HepG2 (cell line): Measurements from ENCODE around the gene TRRAP. TPM values are rescaled to one million over a fixed set of nuclear protein-coding genes. Genes with fewer than 3 reads are reported as not detected.

Source experiments
- KDM4B ChIP-seq: sonication (generic); formaldehyde crosslinking; IDR thresholded peaks from 2 replicates; pipeline ENCODE4 v1.4.0; 2020; ENCODE audit warnings: missing genetic modification reagents
- RERE ChIP-seq: IDR thresholded peaks from 2 replicates; pipeline ENCODE4 v1.6.1; 2016; ENCODE audit warnings: low read depth, missing genetic modification reagents, missing compliant biosample characterization
- TMF1 ChIP-seq: sonication (generic); formaldehyde crosslinking; IDR thresholded peaks from 2 replicates; pipeline ENCODE4 v1.8.1; 2022; ENCODE audit warnings: low read depth, missing genetic modification reagents
- TOE1 ChIP-seq: sonication (generic); formaldehyde crosslinking; IDR thresholded peaks from 2 replicates; pipeline ENCODE4 v1.4.0; 2020; ENCODE audit warnings: mild to moderate bottlenecking, missing genetic modification reagents
- ZNF572 ChIP-seq: sonication (generic); formaldehyde crosslinking; IDR thresholded peaks from 2 replicates; pipeline ENCODE4 v1.5.1; 2020; ENCODE audit warnings: mild to moderate bottlenecking, missing genetic modification reagents
- polyA plus RNA-seq, 8 experiments: library from polyadenylated mRNA; depleted of rRNA in 3 of 8; stranded (reverse) in 7 of 8; unstranded in 1 of 8; fragments of >200 nt; fragmentation: Illumina TruSeq in 4 of 8; extraction: Trizol in 4 of 8; gene quantifications; 2 replicates each; pipeline versions ENCODE4 v1.2.1 to v1.2.3, GENCODE V29; 2011 to 2016; ENCODE audit warnings: low read depth in 4 of 8, missing spikeins in 1 of 8, mixed read lengths in 1 of 8; ENCODE audit not compliant: insufficient read depth in 1 of 8
- total RNA-seq, 5 experiments: library from RNA; depleted of rRNA; stranded (reverse); fragments of >200 nt; fragmentation: Illumina TruSeq; extraction: Trizol; gene quantifications; 2 replicates each; pipeline ENCODE4 v1.2.3, GENCODE V29; 2016; ENCODE audit warnings: low read depth in 1 of 5
- TF ChIP-seq, protein P1 (sequence below): sonication (generic); formaldehyde crosslinking; IDR thresholded peaks from one replicate; pipeline ENCODE4 v1.5.1; 2020; ENCODE audit warnings: mild to moderate bottlenecking, missing genetic modification reagents; ENCODE audit errors: not compliant biosample characterization
- TF ChIP-seq, protein P2 (sequence below): sonication (generic); formaldehyde crosslinking; IDR thresholded peaks from 2 replicates; pipeline ENCODE4 v1.4.0; 2020; ENCODE audit warnings: missing genetic modification reagents

TRRAP gene
- total and polyA plus RNA-seq, 2 of the 13 experiments (the other 11 are each of a cell fraction or from before 2014, with no cell fraction given) = 8.6 to 10.5 TPM

- TF ChIP-seq, protein P1, sequence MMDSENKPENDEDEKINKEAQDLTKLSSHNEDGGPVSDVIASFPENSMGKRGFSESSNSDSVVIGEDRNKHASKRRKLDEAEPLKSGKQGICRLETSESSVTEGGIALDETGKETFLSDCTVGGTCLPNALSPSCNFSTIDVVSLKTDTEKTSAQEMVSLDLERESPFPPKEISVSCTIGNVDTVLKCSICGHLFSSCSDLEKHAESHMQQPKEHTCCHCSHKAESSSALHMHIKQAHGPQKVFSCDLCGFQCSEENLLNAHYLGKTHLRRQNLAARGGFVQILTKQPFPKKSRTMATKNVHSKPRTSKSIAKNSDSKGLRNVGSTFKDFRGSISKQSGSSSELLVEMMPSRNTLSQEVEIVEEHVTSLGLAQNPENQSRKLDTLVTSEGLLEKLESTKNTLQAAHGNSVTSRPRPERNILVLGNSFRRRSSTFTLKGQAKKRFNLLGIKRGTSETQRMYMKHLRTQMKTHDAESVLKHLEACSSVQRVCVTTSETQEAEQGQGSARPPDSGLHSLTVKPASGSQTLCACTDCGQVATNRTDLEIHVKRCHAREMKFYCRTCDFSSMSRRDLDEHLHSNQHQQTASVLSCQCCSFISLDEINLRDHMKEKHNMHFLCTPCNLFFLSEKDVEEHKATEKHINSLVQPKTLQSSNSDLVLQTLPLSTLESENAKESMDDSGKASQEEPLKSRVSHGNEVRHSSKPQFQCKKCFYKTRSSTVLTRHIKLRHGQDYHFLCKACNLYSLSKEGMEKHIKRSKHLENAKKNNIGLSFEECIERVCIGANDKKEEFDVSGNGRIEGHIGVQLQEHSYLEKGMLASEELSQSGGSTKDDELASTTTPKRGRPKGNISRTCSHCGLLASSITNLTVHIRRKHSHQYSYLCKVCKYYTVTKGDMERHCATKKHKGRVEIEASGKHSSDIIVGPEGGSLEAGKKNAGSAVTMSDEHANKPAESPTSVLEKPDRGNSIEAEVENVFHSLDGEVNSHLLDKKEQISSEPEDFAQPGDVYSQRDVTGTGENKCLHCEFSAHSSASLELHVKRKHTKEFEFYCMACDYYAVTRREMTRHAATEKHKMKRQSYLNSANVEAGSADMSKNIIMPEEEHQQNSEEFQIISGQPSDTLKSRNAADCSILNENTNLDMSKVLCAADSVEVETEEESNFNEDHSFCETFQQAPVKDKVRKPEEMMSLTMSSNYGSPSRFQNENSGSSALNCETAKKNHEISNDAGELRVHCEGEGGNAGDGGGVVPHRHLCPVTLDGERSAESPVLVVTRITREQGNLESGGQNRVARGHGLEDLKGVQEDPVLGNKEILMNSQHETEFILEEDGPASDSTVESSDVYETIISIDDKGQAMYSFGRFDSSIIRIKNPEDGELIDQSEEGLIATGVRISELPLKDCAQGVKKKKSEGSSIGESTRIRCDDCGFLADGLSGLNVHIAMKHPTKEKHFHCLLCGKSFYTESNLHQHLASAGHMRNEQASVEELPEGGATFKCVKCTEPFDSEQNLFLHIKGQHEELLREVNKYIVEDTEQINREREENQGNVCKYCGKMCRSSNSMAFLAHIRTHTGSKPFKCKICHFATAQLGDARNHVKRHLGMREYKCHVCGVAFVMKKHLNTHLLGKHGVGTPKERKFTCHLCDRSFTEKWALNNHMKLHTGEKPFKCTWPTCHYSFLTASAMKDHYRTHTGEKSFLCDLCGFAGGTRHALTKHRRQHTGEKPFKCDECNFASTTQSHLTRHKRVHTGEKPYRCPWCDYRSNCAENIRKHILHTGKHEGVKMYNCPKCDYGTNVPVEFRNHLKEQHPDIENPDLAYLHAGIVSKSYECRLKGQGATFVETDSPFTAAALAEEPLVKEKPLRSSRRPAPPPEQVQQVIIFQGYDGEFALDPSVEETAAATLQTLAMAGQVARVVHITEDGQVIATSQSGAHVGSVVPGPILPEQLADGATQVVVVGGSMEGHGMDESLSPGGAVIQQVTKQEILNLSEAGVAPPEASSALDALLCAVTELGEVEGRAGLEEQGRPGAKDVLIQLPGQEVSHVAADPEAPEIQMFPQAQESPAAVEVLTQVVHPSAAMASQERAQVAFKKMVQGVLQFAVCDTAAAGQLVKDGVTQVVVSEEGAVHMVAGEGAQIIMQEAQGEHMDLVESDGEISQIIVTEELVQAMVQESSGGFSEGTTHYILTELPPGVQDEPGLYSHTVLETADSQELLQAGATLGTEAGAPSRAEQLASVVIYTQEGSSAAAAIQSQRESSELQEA (CRISPR knock-in tag) = no peak
- TF ChIP-seq TMF1 (CRISPR knock-in tag) (no peak), RERE (CRISPR knock-in tag) (no peak), KDM4B (no peak), ZNF572 (CRISPR knock-in tag) (no peak), TOE1 (CRISPR knock-in tag) (no peak)
- TF ChIP-seq, protein P2, sequence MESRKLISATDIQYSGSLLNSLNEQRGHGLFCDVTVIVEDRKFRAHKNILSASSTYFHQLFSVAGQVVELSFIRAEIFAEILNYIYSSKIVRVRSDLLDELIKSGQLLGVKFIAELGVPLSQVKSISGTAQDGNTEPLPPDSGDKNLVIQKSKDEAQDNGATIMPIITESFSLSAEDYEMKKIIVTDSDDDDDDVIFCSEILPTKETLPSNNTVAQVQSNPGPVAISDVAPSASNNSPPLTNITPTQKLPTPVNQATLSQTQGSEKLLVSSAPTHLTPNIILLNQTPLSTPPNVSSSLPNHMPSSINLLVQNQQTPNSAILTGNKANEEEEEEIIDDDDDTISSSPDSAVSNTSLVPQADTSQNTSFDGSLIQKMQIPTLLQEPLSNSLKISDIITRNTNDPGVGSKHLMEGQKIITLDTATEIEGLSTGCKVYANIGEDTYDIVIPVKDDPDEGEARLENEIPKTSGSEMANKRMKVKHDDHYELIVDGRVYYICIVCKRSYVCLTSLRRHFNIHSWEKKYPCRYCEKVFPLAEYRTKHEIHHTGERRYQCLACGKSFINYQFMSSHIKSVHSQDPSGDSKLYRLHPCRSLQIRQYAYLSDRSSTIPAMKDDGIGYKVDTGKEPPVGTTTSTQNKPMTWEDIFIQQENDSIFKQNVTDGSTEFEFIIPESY (CRISPR knock-in tag) = no peak
These were observed 2.8 kb upstream of the TRRAP start (continued) for GRCh38 chr7:98875501-98875900.
